ENCODE measurements around the gene ESRRG.

- TF ChIP-seq PATZ1 (CRISPR knock-in tag; IDR thresholded peaks at IDR 0.05; ENCODE audit: borderline replicate concordance) (no peak), ZFP3 (CRISPR knock-in tag; IDR thresholded peaks at IDR 0.05) (no peak), ZC3H10 (CRISPR knock-in tag; IDR thresholded peaks at IDR 0.05) (no peak), ZNF8 (CRISPR knock-in tag; IDR thresholded peaks at IDR 0.05) (no peak), ZNF70 (CRISPR knock-in tag; IDR thresholded peaks at IDR 0.05) (no peak), ZFP30 (CRISPR knock-in tag; IDR thresholded peaks at IDR 0.05) (no peak), TCF4 (CRISPR knock-in tag; IDR thresholded peaks at IDR 0.05; ENCODE audit: borderline replicate concordance) (no peak), ZNF565 (CRISPR knock-in tag; conservative IDR thresholded peaks at IDR 0.05; ENCODE audit: low read depth) (no peak), ISL1 (CRISPR knock-in tag; IDR thresholded peaks at IDR 0.05) (no peak), BACH2 (CRISPR knock-in tag; IDR thresholded peaks at IDR 0.05; ENCODE audit: borderline replicate concordance) (no peak)
- TF ChIP-seq, protein P1, sequence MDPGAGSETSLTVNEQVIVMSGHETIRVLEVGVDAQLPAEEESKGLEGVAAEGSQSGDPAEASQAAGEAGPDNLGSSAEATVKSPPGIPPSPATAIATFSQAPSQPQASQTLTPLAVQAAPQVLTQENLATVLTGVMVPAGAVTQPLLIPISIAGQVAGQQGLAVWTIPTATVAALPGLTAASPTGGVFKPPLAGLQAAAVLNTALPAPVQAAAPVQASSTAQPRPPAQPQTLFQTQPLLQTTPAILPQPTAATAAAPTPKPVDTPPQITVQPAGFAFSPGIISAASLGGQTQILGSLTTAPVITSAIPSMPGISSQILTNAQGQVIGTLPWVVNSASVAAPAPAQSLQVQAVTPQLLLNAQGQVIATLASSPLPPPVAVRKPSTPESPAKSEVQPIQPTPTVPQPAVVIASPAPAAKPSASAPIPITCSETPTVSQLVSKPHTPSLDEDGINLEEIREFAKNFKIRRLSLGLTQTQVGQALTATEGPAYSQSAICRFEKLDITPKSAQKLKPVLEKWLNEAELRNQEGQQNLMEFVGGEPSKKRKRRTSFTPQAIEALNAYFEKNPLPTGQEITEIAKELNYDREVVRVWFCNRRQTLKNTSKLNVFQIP (CRISPR knock-in tag; IDR thresholded peaks at IDR 0.05; ENCODE audit: borderline replicate concordance, low read depth) = no peak
Measured at GRCh38 chr1:216458812-216459211, 264.4 kb downstream of the ESRRG start.

All from SK-N-SH treated with all-trans-retinoic acid at 6 μM for 48 hours (cell line).